ENCODE data around the gene AOC2.
"Not testable (repeated sequence)": the region's sequence is repeated elsewhere in the genome, so short reads cannot be mapped to it uniquely, and the experiment has no call there.

The AOC2 gene

DNA sequence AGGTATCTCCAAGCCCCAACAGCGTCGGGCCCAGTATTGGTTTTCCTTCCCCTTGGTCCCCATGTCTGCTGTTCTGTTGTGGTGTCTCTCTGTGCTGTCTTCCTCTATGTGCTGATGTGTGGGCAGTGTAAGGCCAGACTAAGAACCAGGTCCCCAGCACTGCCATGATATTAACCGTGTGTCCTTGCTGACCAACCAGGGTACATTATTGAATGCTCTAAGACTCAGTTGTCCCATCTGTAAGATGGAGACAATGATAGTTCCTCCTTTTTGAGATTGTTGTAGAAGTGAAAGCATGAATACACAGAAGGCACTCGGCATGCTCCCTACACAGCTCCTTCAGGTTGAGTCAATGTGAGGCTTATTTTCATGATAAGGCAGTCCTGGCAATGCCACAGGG, 27.3 kb downstream of the AOC2 start:
- Histone ChIP-seq H4K5ac (ENCODE audit: low read length) (no peak overlapping the region), H3K27me3 (ENCODE audit: insufficient read depth, low read length, poor library complexity) (no peaks in the 10 kb centered on the region), H3K9ac (ENCODE audit: low read length) (no peak overlapping the region), H3K18ac (ENCODE audit: low read length) (no peak overlapping the region), H3K4me2 (ENCODE audit: low read length) (no peak overlapping the region), H3K4me3 (ENCODE audit: low read length) (no peak overlapping the region), H2BK5ac (ENCODE audit: low read length) (no peak overlapping the region), H3K27ac (ENCODE audit: low read depth, low read length) (no peak overlapping the region), H3K4ac (ENCODE audit: low read depth, low read length) (no peak overlapping the region), H2AK5ac (ENCODE audit: low read length) (no peak overlapping the region), H3K36me3 (ENCODE audit: control insufficient read depth, insufficient read depth, low read length) (no peaks in the 10 kb centered on the region), H3K79me2 (ENCODE audit: control insufficient read depth, insufficient read depth, low read length) (no peaks in the 10 kb centered on the region), H3K23ac (ENCODE audit: low read length) (no peak overlapping the region), H3K79me1 (ENCODE audit: low read length) (no peaks in the 10 kb centered on the region), H2BK120ac (ENCODE audit: low read depth, low read length) (no peak overlapping the region), H2BK15ac (replicated peaks; ENCODE audit: low read depth) (no peak overlapping the region), H4K8ac (ENCODE audit: low read depth, low read length) (no peak overlapping the region), H3K56ac (ENCODE audit: low read length) (no peak overlapping the region), H3K4me1 (ENCODE audit: control insufficient read depth, low read depth, low read length) (no peaks in the 10 kb centered on the region)
- WGBS (ENCODE audit: extremely low coverage, insufficient coverage, low lambda C conversion rate): no CpG with 5 or more reads among the region's 4 CpGs
- no peak for DNase-seq

DNA sequence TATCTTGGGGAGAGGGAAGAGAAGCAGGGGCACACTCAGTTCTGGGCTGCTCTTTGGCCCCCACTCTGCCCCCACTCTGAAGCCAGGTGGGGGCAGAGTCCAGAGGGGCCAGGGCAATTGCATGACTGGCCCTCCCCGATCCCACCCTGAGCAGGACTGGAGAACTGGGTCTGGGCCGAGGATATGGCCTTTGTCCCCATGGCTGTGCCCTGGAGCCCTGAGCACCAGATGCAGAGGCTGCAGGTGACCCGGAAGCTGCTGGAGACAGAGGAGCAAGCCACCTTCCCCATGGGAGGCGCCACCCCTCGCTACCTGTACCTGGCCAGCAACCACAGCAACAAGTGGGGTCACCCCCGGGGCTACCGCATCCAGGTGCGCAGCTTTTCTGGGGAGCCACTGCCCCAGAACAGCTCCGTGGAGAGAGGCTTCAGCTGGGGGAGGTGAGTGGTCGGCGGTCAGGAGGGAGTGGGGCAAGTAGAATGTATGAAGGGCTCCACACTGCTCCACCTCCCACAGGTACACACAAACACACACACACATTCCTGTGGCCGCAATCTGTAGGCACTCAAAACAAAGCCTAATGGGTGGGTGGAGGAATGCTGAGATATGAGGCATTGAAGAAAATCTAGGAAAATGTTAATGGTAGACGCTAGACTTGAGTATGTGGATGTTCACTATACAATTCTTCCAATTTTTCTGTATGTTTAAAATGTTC, 28.0 kb downstream of the AOC2 start:
- Histone ChIP-seq H3K79me2 (ENCODE audit: control insufficient read depth, insufficient read depth, low read length) (no peaks in the 10 kb centered on the region), H3K79me1 (ENCODE audit: low read length) (no peaks in the 10 kb centered on the region), H3K18ac (ENCODE audit: low read length) (no peak overlapping the region), H3K4ac (ENCODE audit: low read depth, low read length) (no peak overlapping the region), H4K8ac (ENCODE audit: low read depth, low read length) (no peak overlapping the region), H3K36me3 (ENCODE audit: control insufficient read depth, insufficient read depth, low read length) (no peaks in the 10 kb centered on the region), H3K27ac (ENCODE audit: low read depth, low read length) (no peak overlapping the region), H3K9ac (ENCODE audit: low read length) (no peak overlapping the region), H3K4me2 (ENCODE audit: low read length) (no peak overlapping the region), H3K4me1 (ENCODE audit: control insufficient read depth, low read depth, low read length) (no peaks in the 10 kb centered on the region), H4K5ac (ENCODE audit: low read length) (no peak overlapping the region), H2AK5ac (ENCODE audit: low read length) (no peak overlapping the region), H3K4me3 (ENCODE audit: low read length) (no peak overlapping the region), H2BK120ac (ENCODE audit: low read depth, low read length) (no peak overlapping the region), H3K23ac (ENCODE audit: low read length) (no peak overlapping the region), H2BK15ac (replicated peaks; ENCODE audit: low read depth) (no peak overlapping the region), H3K27me3 (ENCODE audit: insufficient read depth, low read length, poor library complexity) (no peaks in the 10 kb centered on the region), H2BK5ac (ENCODE audit: low read length) (no peak overlapping the region), H3K56ac (ENCODE audit: low read length) (no peak overlapping the region)
- WGBS (ENCODE audit: extremely low coverage, insufficient coverage, low lambda C conversion rate): no CpG with 5 or more reads among the region's 13 CpGs
- DNase-seq: no peak

DNA sequence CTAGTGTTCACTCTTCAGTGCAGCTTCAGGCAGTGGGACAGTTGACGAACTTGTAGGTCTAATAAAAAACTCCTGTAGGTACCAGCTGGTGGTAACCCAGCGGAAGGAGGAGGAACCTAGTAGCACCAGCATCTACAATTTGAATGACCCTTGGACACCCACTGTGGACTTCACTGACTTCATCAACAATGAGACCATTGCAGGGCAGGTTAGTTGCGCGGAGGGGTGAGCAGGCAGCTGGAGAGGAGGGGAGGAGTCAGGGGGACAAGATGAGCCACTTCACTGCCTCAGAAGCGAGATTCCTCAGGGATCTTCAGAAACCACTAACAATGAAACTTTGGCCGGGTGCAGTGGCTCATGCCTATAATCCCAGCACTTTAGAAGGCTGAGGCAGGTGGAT, 28.9 kb downstream of the AOC2 start:
- Histone ChIP-seq H3K56ac (ENCODE audit: low read length) (no peak overlapping the region), H3K18ac (ENCODE audit: low read length) (no peak overlapping the region), H3K4me2 (ENCODE audit: low read length) (no peak overlapping the region), H4K8ac (ENCODE audit: low read depth, low read length) (no peak overlapping the region), H3K79me1 (ENCODE audit: low read length) (no peaks in the 10 kb centered on the region), H2BK15ac (replicated peaks; ENCODE audit: low read depth) (no peak overlapping the region), H3K4me1 (ENCODE audit: control insufficient read depth, low read depth, low read length) (no peaks in the 10 kb centered on the region), H3K36me3 (ENCODE audit: control insufficient read depth, insufficient read depth, low read length) (no peaks in the 10 kb centered on the region), H2BK120ac (ENCODE audit: low read depth, low read length) (no peak overlapping the region), H3K4ac (ENCODE audit: low read depth, low read length) (no peak overlapping the region), H4K5ac (ENCODE audit: low read length) (no peak overlapping the region), H2AK5ac (ENCODE audit: low read length) (no peak overlapping the region), H2BK5ac (ENCODE audit: low read length) (no peak overlapping the region), H3K27me3 (ENCODE audit: insufficient read depth, low read length, poor library complexity) (no peaks in the 10 kb centered on the region), H3K4me3 (ENCODE audit: low read length) (no peak overlapping the region), H3K23ac (ENCODE audit: low read length) (no peak overlapping the region), H3K9ac (ENCODE audit: low read length) (no peak overlapping the region), H3K27ac (ENCODE audit: low read depth, low read length) (no peak overlapping the region), H3K79me2 (ENCODE audit: control insufficient read depth, insufficient read depth, low read length) (no peaks in the 10 kb centered on the region)
- no CpG with 5 or more reads among the region's 6 CpGs for WGBS (ENCODE audit: extremely low coverage, insufficient coverage, low lambda C conversion rate)
- no peak for DNase-seq

DNA sequence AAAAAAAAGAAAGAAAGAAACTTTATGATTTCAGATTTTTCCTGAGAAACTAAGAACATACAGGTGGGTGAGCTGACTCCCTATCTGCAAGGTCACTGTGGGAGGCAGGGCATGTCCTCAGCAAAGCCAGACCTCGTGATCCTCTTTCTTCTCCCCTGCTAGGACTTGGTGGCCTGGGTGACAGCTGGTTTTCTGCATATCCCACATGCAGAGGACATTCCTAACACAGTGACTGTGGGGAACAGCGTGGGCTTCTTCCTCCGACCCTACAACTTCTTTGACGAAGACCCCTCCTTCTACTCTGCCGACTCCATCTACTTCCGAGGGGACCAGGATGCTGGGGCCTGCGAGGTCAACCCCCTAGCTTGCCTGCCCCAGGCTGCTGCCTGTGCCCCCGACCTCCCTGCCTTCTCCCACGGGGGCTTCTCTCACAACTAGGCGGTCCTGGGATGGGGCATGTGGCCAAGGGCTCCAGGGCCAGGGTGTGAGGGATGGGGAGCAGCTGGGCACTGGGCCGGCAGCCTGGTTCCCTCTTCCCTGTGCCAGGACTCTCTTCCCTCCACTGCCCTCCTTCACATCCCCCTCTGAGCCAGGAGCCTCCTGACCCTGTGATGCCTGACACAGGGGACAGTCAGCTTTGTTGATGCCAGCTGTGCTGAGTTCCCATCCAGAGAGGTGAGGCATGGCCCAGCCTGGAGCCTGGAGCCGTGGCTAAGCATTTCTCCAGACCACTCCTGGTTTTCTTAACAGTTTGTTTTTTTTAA, 29.7 kb downstream of the AOC2 start:
- not testable (repeated sequence) for H3K18ac ChIP-seq (ENCODE audit: low read length); H2BK15ac ChIP-seq (replicated peaks; ENCODE audit: low read depth); H3K9ac ChIP-seq (ENCODE audit: low read length); H3K4me3 ChIP-seq (ENCODE audit: low read length); H3K27me3 ChIP-seq (ENCODE audit: insufficient read depth, low read length, poor library complexity); H2AK5ac ChIP-seq (ENCODE audit: low read length); H4K8ac ChIP-seq (ENCODE audit: low read depth, low read length); H2BK5ac ChIP-seq (ENCODE audit: low read length); DNase-seq; H3K79me2 ChIP-seq (ENCODE audit: control insufficient read depth, insufficient read depth, low read length); H4K5ac ChIP-seq (ENCODE audit: low read length); H3K27ac ChIP-seq (ENCODE audit: low read depth, low read length); H3K23ac ChIP-seq (ENCODE audit: low read length); H3K79me1 ChIP-seq (ENCODE audit: low read length); H3K4me1 ChIP-seq (ENCODE audit: control insufficient read depth, low read depth, low read length); H3K4ac ChIP-seq (ENCODE audit: low read depth, low read length); H3K4me2 ChIP-seq (ENCODE audit: low read length); H3K56ac ChIP-seq (ENCODE audit: low read length); H2BK120ac ChIP-seq (ENCODE audit: low read depth, low read length); H3K36me3 ChIP-seq (ENCODE audit: control insufficient read depth, insufficient read depth, low read length)
- no CpG with 5 or more reads among the region's 12 CpGs for WGBS (ENCODE audit: extremely low coverage, insufficient coverage, low lambda C conversion rate)

DNA sequence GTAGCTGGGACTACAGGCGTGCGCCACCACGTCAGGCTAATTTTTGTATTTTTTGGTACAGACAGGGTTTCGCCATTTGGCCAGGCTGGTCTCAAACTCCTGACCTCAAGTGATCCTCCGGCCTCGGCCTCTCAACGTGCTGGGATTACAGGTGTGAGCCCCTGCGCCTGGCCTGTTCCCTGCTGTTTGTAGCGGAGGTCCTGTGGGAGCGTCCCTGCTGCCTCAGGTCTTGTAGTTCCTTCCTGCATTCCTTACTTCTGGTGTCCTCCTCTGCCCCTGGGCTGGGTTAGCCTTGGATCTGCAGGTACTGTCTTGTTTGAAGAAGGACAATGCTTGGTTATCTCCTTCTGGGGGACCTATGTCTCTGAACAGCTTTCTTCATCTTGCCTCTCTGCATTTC, 32.7 kb downstream of the AOC2 start:
- no peaks in the 10 kb centered on the region for H3K27me3 ChIP-seq (ENCODE audit: insufficient read depth, low read length, poor library complexity)
- H2BK120ac ChIP-seq (ENCODE audit: low read depth, low read length): no peak overlapping the region
- H2BK15ac ChIP-seq (replicated peaks; ENCODE audit: low read depth): no peak overlapping the region
- no peaks in the 10 kb centered on the region for H3K36me3 ChIP-seq (ENCODE audit: control insufficient read depth, insufficient read depth, low read length)
- H3K4ac ChIP-seq (ENCODE audit: low read depth, low read length): no peak overlapping the region
- H3K79me2 ChIP-seq (ENCODE audit: control insufficient read depth, insufficient read depth, low read length): no peaks in the 10 kb centered on the region
- no peak overlapping the region for H2AK5ac ChIP-seq (ENCODE audit: low read length)
- no peak overlapping the region for H3K56ac ChIP-seq (ENCODE audit: low read length)
- no CpG with 5 or more reads among the region's 10 CpGs for WGBS (ENCODE audit: extremely low coverage, insufficient coverage, low lambda C conversion rate)
- H2BK5ac ChIP-seq (ENCODE audit: low read length): no peak overlapping the region
- no peak overlapping the region for H3K4me2 ChIP-seq (ENCODE audit: low read length)
- no peak overlapping the region for H4K8ac ChIP-seq (ENCODE audit: low read depth, low read length)
- H3K9ac ChIP-seq (ENCODE audit: low read length): no peak overlapping the region
- no peak overlapping the region for H3K23ac ChIP-seq (ENCODE audit: low read length)
- no peaks in the 10 kb centered on the region for H3K4me1 ChIP-seq (ENCODE audit: control insufficient read depth, low read depth, low read length)
- no peak overlapping the region for H3K27ac ChIP-seq (ENCODE audit: low read depth, low read length)
- no peak overlapping the region for H3K4me3 ChIP-seq (ENCODE audit: low read length)
- no peak overlapping the region for H4K5ac ChIP-seq (ENCODE audit: low read length)
- no peak overlapping the region for H3K18ac ChIP-seq (ENCODE audit: low read length)
- no peak for DNase-seq
- H3K79me1 ChIP-seq (ENCODE audit: low read length): no peaks in the 10 kb centered on the region

All from mesendoderm (in vitro differentiated cells).